ENCODE data around the gene HSPA1L. TPM values are rescaled to one million over a fixed set of nuclear protein-coding genes. Genes with fewer than 3 reads are reported as not detected.

The HSPA1L gene
- polyA plus RNA-seq, 1 donor (not counting 4 experiments of a cell fraction or from before 2014, with no cell fraction given) = 0.60 TPM

DNA sequence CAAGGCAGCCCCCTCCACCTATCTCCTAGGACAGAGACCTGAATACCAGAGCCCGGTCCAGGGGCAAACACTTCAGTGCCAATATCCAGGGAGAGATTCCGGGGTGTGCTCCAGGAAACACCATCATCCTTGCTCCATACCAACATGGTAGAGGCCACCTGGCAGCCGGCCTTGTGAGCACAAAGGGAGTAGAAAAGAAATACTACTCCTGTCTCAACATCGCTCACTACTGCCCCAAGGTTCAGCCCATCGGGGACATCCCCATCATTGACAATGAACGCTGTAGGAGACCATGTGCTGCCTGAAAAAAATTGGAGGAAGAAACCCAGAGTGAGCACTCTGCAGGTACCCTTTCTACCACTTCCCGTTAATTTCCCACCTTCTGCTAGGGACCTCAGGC lies 46.1 kb upstream of the HSPA1L start:
- H3K4me3 ChIP-seq (ENCODE audit: control insufficient read depth in 2 of 3, extremely low read depth in 1 of 3, insufficient read depth in 2 of 3, low read depth in 1 of 3, low read length in 3 of 3) = no peak overlapping the region
- peaks cover 14 to 15% of the 10 kb centered on the region in 2 experiments for H3K36me3 ChIP-seq (ENCODE audit: control insufficient read depth in 2 of 2, extremely low read depth in 1 of 2, insufficient read depth in 2 of 2, low read length in 2 of 2)
- no peak for DNase-seq (ENCODE audit: low read depth, low spot score)
- peaks cover 5% of the 10 kb centered on the region for H3K79me2 ChIP-seq (ENCODE audit: control insufficient read depth, insufficient read depth, low read length)
- no peaks in the 10 kb centered on the region for H3K27me3 ChIP-seq (ENCODE audit: control insufficient read depth, extremely low read depth, insufficient read depth, low read length)
- no peak for TF ChIP-seq EZH2 (IDR thresholded peaks at IDR 0.05; ENCODE audit: low read length)
- TF ChIP-seq, protein P1, sequence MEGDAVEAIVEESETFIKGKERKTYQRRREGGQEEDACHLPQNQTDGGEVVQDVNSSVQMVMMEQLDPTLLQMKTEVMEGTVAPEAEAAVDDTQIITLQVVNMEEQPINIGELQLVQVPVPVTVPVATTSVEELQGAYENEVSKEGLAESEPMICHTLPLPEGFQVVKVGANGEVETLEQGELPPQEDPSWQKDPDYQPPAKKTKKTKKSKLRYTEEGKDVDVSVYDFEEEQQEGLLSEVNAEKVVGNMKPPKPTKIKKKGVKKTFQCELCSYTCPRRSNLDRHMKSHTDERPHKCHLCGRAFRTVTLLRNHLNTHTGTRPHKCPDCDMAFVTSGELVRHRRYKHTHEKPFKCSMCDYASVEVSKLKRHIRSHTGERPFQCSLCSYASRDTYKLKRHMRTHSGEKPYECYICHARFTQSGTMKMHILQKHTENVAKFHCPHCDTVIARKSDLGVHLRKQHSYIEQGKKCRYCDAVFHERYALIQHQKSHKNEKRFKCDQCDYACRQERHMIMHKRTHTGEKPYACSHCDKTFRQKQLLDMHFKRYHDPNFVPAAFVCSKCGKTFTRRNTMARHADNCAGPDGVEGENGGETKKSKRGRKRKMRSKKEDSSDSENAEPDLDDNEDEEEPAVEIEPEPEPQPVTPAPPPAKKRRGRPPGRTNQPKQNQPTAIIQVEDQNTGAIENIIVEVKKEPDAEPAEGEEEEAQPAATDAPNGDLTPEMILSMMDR (optimal IDR thresholded peaks at IDR 0.05 in 1 of 3, IDR thresholded peaks at IDR 0.05 in 1 of 3, conservative IDR thresholded peaks at IDR 0.05 in 1 of 3; ENCODE audit: extremely low read depth in 1 of 3, insufficient read depth in 2 of 3, low read length in 3 of 3) = no peak
- H3K9ac ChIP-seq (ENCODE audit: control insufficient read depth, extremely low read depth, insufficient read depth, low read length) = no peak overlapping the region
- H2AFZ ChIP-seq (ENCODE audit: control insufficient read depth, low read length) = no peak overlapping the region
- no peak overlapping the region for H3K4me2 ChIP-seq (ENCODE audit: control insufficient read depth, extremely low read depth, insufficient read depth, low read depth, low read length)
- peaks cover 12% of the 10 kb centered on the region for H3K4me1 ChIP-seq (ENCODE audit: control insufficient read depth, extremely low read depth, insufficient read depth, low read length)
- no peaks in the 10 kb centered on the region for H3K9me3 ChIP-seq (ENCODE audit: control insufficient read depth, low read depth, low read length)
- FAIRE-seq = no peak
- no peaks in the 10 kb centered on the region for H4K20me1 ChIP-seq (ENCODE audit: control insufficient read depth, extremely low read depth, insufficient read depth, low read length)
- H3K27ac ChIP-seq (ENCODE audit: control insufficient read depth, insufficient read depth, low read length) = no peak overlapping the region
- dilution Hi-C loops (cut with MboI; ENCODE audit: extremely low pct_ligation_motif_present, low sequenced_read_pairs) = no loop called here
- H3K9me1 ChIP-seq (ENCODE audit: control insufficient read depth, extremely low read depth, insufficient read depth, low read length) = no peaks in the 10 kb centered on the region

DNA sequence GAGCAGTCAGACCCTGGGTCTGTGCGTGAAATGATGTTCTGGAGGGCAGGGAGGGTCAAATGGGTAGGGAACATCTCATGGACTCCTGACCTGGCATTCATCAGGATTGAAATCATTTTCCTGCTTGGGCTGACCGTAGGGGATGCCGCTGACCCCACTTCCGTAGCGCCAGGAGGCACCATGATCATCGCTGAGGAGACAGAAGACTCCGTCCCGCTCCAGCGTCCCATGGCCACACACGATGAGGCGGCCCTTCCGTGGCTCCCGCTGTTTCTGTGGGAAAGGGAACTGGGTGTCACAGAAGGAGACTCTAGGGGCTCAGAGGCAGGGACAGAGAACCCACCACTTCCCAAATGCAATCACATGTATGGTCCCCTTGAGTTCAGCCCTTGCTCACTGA lies 45.3 kb upstream of the HSPA1L start:
- no peak overlapping the region for H3K4me2 ChIP-seq (ENCODE audit: control insufficient read depth, extremely low read depth, insufficient read depth, low read depth, low read length)
- TF ChIP-seq, protein P1 (optimal IDR thresholded peaks at IDR 0.05 in 1 of 3, IDR thresholded peaks at IDR 0.05 in 1 of 3, conservative IDR thresholded peaks at IDR 0.05 in 1 of 3; ENCODE audit: extremely low read depth in 1 of 3, insufficient read depth in 2 of 3, low read length in 3 of 3) = no peak
- no peak for TF ChIP-seq EZH2 (IDR thresholded peaks at IDR 0.05; ENCODE audit: low read length)
- H3K79me2 ChIP-seq (ENCODE audit: control insufficient read depth, insufficient read depth, low read length) = peaks cover 5% of the 10 kb centered on the region
- H3K9ac ChIP-seq (ENCODE audit: control insufficient read depth, extremely low read depth, insufficient read depth, low read length) = no peak overlapping the region
- FAIRE-seq = no peak
- dilution Hi-C loops (cut with MboI; ENCODE audit: extremely low pct_ligation_motif_present, low sequenced_read_pairs) = no loop called here
- H2AFZ ChIP-seq (ENCODE audit: control insufficient read depth, low read length) = no peak overlapping the region
- H3K27ac ChIP-seq (ENCODE audit: control insufficient read depth, insufficient read depth, low read length) = no peak overlapping the region
- DNase-seq (ENCODE audit: low read depth, low spot score) = no peak
- H3K4me3 ChIP-seq (ENCODE audit: control insufficient read depth in 2 of 3, extremely low read depth in 1 of 3, insufficient read depth in 2 of 3, low read depth in 1 of 3, low read length in 3 of 3) = no peak overlapping the region
- H3K36me3 ChIP-seq (ENCODE audit: control insufficient read depth in 2 of 2, extremely low read depth in 1 of 2, insufficient read depth in 2 of 2, low read length in 2 of 2) = peaks cover 15 to 16% of the 10 kb centered on the region in 2 experiments
- H3K9me3 ChIP-seq (ENCODE audit: control insufficient read depth, low read depth, low read length) = no peaks in the 10 kb centered on the region
- no peaks in the 10 kb centered on the region for H3K27me3 ChIP-seq (ENCODE audit: control insufficient read depth, extremely low read depth, insufficient read depth, low read length)
- no peaks in the 10 kb centered on the region for H4K20me1 ChIP-seq (ENCODE audit: control insufficient read depth, extremely low read depth, insufficient read depth, low read length)
- H3K4me1 ChIP-seq (ENCODE audit: control insufficient read depth, extremely low read depth, insufficient read depth, low read length) = peaks cover 12% of the 10 kb centered on the region
- no peaks in the 10 kb centered on the region for H3K9me1 ChIP-seq (ENCODE audit: control insufficient read depth, extremely low read depth, insufficient read depth, low read length)
